Measurements from ENCODE around the gene KIAA0232. TPM values are rescaled to one million over a fixed set of nuclear protein-coding genes. Genes with fewer than 3 reads are reported as not detected.

KIAA0232 gene
- total and polyA plus RNA-seq, 2 of the 8 experiments (the other 6 are each of a cell fraction or from before 2014, with no cell fraction given): 5.6 to 23.3 TPM

DNA sequence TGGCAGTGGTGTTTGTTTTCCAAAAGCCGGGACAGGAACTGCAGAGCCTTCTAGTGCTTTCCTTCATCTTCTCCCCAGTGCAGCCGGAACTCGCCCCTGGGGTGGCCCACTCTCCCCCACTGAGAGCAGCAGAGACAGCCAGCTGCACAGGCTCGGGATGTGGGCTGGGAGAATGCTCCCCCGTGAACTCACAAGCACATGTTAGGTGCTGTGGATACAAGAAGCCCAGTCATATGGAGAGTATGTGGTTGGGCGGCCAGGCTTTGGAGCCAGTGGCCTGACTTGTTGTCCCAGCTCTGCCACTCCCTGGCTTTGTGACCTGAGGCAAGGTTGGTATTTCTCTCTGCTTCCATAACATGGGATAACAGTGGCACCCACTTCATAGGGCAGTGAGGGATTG, 9.4 kb upstream of the KIAA0232 start (continued):
- TF ChIP-seq, protein P1, sequence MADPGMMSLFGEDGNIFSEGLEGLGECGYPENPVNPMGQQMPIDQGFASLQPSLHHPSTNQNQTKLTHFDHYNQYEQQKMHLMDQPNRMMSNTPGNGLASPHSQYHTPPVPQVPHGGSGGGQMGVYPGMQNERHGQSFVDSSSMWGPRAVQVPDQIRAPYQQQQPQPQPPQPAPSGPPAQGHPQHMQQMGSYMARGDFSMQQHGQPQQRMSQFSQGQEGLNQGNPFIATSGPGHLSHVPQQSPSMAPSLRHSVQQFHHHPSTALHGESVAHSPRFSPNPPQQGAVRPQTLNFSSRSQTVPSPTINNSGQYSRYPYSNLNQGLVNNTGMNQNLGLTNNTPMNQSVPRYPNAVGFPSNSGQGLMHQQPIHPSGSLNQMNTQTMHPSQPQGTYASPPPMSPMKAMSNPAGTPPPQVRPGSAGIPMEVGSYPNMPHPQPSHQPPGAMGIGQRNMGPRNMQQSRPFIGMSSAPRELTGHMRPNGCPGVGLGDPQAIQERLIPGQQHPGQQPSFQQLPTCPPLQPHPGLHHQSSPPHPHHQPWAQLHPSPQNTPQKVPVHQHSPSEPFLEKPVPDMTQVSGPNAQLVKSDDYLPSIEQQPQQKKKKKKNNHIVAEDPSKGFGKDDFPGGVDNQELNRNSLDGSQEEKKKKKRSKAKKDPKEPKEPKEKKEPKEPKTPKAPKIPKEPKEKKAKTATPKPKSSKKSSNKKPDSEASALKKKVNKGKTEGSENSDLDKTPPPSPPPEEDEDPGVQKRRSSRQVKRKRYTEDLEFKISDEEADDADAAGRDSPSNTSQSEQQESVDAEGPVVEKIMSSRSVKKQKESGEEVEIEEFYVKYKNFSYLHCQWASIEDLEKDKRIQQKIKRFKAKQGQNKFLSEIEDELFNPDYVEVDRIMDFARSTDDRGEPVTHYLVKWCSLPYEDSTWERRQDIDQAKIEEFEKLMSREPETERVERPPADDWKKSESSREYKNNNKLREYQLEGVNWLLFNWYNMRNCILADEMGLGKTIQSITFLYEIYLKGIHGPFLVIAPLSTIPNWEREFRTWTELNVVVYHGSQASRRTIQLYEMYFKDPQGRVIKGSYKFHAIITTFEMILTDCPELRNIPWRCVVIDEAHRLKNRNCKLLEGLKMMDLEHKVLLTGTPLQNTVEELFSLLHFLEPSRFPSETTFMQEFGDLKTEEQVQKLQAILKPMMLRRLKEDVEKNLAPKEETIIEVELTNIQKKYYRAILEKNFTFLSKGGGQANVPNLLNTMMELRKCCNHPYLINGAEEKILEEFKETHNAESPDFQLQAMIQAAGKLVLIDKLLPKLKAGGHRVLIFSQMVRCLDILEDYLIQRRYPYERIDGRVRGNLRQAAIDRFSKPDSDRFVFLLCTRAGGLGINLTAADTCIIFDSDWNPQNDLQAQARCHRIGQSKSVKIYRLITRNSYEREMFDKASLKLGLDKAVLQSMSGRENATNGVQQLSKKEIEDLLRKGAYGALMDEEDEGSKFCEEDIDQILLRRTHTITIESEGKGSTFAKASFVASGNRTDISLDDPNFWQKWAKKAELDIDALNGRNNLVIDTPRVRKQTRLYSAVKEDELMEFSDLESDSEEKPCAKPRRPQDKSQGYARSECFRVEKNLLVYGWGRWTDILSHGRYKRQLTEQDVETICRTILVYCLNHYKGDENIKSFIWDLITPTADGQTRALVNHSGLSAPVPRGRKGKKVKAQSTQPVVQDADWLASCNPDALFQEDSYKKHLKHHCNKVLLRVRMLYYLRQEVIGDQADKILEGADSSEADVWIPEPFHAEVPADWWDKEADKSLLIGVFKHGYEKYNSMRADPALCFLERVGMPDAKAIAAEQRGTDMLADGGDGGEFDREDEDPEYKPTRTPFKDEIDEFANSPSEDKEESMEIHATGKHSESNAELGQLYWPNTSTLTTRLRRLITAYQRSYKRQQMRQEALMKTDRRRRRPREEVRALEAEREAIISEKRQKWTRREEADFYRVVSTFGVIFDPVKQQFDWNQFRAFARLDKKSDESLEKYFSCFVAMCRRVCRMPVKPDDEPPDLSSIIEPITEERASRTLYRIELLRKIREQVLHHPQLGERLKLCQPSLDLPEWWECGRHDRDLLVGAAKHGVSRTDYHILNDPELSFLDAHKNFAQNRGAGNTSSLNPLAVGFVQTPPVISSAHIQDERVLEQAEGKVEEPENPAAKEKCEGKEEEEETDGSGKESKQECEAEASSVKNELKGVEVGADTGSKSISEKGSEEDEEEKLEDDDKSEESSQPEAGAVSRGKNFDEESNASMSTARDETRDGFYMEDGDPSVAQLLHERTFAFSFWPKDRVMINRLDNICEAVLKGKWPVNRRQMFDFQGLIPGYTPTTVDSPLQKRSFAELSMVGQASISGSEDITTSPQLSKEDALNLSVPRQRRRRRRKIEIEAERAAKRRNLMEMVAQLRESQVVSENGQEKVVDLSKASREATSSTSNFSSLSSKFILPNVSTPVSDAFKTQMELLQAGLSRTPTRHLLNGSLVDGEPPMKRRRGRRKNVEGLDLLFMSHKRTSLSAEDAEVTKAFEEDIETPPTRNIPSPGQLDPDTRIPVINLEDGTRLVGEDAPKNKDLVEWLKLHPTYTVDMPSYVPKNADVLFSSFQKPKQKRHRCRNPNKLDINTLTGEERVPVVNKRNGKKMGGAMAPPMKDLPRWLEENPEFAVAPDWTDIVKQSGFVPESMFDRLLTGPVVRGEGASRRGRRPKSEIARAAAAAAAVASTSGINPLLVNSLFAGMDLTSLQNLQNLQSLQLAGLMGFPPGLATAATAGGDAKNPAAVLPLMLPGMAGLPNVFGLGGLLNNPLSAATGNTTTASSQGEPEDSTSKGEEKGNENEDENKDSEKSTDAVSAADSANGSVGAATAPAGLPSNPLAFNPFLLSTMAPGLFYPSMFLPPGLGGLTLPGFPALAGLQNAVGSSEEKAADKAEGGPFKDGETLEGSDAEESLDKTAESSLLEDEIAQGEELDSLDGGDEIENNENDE (IDR thresholded peaks at IDR 0.05; ENCODE audit: insufficient replicate concordance, low read length): no peak

All from H1 (cell line).